ENCODE data around the gene RFXAP. TPM values are rescaled to one million over a fixed set of nuclear protein-coding genes. Genes with fewer than 3 reads are reported as not detected.
A peak's percentile ranks its signal among the peaks of the same experiment; 100 is the strongest.

Gene RFXAP
- total RNA-seq, 1 donor from 2014 or later, result 1.0 TPM

DNA sequence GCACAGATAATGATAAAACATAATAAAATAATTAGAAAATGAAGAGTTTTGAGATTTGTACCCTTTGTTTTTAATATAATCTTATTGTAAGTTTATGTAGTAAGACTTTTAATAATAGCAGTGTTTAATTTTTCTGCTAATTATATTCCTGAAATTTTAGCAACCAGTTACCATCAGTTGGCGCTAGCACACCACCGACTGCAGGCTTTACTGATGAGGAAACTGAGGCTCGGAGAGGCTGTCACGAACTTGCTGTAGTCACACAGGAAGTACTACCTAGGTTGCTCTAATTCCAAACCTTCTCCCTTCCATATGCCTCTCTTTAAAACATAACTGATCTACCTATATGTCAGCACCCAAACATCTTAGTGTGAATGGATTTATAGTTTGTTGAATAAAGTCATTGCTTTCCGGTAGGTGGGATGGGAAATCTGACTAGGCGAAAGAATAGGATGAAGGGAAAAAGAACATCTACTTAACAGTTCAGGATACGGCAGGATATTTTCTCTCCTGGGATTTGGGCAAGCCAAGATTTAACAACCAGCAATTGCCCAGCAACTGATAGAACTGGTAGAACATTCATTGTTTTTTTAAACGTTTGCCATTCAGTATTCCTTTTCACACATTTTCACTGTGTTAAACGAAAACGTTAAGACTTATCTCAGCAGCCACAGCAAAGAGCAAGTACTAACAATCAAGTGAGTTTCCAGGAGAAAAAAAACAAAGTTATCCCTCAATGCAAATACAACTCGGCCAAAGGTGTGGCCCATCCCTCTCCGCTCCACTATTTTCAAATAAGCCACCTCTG, 822 bp upstream of the RFXAP start:
- DNase-seq, result no peak

DNA sequence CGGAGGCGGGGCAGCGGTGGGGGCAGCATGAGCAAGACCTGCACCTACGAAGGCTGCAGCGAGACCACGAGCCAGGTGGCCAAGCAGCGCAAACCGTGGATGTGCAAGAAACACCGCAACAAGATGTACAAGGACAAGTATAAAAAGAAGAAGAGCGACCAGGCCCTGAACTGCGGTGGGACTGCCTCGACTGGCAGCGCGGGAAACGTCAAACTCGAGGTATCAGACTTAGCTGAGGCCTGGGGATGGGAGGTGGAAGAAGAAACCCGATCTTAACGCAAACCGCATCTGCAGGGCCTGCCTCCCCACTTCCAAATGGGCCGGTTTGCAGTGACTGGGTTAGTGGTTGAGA, 693 bp downstream of the RFXAP start:
- DNase-seq, result peak; percentile 35

DNA sequence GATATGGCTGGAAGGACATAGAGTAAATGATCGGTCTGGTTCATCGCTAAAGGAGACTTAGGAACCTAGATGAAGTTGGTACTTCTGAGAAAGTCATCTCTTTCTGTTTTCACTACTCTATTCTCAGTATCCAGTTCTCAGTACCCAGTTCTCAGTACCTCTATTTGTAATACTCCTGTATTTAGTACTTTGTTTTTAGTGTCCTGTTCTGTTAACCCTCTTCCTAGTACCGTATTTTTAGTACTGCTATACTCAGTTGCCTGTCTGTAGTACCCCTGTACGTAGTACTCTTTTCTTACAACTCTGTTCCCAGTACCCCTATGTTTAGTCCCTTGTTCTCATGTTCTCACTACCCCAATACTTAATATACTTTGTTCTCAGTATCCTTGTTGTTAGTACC, 1.2 kb downstream of the RFXAP start:
- no peak for DNase-seq

DNA sequence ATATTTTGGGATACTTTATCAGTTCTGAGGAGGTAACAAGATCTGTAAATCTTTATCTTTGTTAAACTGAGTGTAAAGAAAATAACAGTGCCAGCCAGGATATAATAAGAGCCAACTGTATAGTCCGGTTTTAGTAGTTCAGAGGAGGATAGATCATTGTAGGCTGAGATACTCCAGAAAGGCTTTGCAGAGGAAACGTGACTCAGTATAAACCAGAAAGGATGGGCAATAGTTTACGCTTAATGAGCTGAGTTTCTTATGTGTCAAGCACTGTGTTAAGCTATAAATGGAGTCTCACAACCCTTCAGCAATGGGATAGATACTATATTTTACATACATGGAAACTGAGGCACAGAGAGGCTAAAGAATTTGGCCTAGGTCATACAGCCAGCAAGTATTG, 3.8 kb downstream of the RFXAP start:
- peak; percentile 76 for DNase-seq

DNA sequence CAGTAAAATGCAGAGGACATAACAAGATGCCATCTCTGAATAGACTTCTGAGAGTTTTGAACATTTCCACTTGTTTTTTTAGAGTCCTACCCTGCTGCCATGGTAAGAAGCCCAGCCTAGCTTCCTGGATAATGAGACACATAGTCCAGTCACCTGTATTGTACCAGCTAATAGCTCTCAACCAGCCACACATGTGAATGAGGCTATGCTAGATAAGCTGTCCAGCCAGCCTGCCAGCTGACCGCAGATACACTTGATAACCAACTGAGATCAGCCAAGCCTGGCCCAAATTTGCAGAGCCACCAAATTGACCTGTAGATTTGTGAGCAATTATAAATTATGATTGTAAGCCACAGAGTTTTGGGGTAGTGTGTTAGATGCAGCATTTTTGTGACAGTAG, 10.7 kb downstream of the RFXAP start:
- DNase-seq, result no peak

DNA sequence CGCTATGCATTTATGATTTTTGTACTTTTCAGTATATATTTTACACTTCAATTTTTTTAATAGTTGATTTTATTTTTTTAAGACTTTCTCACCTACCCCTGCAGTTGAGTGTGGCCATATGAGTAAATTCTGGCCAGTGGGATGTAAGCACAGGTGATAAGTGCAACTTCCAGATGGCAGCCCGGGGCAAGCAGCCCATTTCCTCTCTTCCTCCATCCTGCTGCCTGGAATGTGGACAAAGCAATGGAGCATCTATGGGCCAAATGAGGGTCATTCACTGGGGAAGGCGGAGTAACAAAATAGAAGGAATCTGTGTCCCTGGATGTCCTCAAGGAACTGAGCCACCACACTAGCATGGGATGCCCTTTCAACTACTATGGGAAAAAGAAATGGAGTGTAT, 12.3 kb downstream of the RFXAP start:
- DNase-seq, result no peak

DNA sequence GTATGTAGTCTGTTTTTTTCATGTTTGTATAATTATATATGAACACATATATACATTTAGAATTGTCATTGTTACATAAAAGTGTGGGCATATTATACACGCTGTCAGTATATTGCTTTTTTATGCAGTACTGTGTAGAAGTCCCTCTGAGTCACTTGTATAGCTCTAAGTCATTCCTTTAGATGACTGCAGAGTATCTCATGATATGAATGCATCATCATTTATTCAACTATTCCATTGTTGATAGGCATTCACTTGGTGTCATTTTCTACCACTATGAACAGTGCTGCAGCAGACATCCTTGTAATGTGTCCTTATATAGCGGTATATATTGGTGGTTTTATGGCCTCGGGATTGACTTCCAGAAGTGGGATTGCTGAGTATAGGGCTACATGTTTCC, 15.3 kb downstream of the RFXAP start:
- no peak for DNase-seq

DNA sequence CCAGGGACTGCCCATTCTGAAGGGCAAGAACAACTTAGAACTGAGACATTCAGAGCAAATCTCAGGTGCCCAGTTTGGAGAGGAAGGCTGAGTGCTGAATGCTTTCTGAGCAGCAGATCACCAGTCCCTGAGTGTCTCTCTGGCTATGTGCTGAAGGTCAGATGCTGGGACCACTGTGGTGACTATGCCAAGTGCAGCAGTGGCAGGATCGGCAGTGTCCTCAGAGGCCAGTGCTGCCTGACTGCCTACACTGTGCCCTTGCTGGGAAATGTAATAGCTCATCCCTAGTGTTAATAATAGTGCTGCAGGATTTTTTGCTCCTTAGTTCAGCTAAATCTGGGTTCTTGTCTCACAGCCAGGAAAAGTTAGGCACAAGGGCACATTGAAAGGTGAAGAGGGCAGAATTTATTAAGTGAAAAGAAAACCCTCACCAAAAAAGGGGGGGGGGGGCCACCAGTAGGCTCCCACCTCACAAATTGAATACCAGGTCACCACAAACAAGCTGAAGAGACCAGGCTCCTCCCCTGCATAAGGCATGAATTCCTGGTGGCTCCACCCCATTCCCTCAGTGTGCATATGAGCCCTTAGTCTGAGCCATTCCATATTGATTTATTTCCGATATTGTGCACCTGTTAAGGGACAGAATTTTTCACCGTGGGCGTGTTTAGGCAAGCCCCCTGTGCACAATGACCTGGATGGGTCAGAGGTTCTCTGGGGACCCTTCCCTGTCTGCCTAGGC, 18.5 kb downstream of the RFXAP start:
- DNase-seq, result no peak

DNA sequence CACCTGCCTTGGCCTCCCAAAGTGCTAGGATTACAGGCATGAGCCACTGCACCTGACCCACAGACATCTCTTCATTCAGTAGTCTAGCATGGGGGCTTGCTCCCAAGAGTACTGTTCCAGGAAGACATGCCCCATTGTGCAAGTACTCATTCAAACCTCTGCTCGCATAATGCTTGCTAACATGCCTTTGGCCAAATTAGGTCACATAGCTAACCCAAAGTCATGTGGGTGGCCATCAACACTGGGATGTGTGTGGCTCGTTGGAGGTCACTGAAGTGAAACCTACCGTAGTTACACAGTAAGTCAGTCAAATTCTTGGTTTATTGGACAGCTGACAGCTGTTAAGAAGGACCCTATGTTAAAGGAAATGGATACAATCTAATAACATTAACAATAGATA, 20.3 kb downstream of the RFXAP start:
- DNase-seq, result no peak

DNA sequence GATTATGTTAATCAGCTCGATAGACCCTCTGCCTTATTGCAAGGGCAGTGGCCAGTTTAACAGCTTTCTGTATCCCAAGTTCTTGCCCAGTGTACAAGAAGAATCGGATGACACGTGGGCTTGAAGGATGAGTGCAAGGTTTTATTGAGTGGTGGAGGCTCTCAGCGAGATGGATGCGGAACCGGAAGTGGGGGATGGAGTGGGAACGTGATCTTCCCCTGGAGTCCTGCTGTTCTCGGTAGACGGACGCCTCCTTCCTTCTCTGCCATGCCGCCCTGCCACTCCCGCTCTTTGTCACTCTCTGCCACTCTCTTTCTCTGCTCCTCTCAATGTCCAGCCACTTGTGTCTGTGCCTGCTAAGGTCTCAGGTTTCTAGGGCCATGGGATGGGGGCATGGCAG, 21.0 kb downstream of the RFXAP start:
- DNase-seq, result no peak

DNA sequence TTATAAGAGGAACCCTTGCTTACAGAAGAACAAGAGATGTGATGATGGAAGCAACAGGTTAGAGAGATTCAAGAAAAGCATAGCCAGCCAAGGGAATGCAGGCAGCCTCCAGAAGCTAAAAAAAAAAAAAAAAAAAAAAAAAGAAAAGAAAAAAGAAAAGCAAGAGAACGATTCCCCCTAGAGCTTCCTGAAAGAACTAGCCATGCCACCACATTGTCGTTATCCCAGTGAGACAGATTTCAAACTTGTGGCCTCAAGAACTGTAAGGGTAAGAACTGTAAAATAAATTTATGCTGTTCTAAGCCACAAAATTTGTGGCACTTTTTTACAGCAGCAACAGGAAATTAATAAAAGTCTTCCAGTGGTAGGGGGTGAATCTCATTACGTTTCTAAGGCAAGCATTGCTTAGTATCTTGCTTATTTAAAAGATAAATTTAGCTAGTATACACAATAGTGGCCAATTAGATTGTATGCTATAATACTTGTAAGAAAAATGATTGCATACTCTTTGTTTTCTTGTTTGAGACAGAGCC, 21.8 kb downstream of the RFXAP start:
- DNase-seq, result no peak

DNA sequence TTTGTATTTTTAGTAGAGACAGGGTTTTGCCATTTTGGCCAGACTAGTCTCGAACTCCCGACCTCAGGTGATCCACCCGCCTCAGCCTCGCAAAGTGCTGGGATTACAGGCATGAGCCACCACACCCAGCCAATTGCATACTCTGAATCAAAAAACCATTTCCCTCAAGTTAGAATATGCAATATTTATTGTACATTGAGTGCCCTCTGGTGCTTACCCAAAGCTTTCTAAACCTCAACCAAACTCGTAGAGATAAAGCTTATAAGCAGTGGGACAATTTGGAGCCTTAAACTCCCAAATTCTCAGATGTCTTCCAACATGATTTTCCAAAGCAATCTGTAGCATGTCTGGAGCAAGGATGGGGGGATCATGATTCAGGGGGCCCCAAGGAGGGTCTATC, 22.4 kb downstream of the RFXAP start:
- DNase-seq, result no peak

DNA sequence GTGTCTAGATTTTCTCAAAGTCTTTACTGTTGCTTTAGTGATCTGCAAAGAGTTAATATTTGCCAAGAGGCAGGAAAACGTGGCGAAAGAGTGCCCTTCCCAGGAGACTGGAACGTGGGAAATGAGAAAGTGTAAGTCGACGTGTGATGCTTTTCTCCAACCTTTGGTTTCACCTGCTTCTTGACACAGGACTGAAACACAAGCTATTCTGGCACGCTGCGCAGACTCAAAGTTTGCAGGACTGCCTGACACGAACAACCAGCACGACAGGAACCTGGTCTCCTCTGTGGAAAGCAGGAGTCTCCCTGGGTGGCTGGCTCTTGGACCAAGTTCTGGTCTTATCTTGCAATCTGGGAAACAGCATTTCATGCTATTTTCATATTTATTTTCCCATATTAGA, 28.6 kb downstream of the RFXAP start:
- DNase-seq, result no peak

DNA sequence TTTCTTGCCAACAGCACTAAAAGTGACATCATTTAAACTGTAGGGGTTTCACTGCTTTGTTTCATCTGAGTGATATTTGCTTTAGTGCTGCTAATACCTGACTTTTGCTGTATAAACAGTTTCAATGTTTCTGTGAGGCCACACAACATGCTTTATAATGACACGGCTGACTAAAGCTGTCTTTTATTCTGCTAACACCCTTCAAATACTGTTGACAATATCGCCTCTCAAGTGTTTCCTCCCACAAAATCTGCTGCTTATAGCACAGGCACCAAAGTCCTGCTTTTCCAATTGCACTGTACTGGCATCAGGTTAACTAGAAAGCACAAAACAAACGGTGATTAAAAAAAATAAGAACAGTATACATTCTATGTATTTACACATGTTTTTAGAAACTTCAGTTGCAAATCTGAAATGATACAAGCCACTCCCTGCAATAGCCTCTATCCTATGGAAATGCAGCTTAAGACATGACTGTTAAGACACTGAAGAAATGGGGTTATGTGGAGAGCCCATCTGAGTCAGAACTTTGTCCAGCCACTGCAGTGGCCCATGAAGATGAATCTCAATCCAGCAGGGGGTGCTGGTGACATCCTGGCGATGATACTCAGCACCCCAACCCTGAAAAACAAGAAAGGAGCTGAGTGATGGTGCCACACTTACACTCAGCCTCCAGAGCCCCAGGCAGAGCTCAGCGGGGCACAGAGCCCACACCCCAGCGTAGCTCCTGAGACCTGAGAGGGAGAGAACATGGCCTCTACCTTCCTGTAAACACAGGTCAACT, 29.4 kb downstream of the RFXAP start:
- DNase-seq, result peak; percentile 53

DNA sequence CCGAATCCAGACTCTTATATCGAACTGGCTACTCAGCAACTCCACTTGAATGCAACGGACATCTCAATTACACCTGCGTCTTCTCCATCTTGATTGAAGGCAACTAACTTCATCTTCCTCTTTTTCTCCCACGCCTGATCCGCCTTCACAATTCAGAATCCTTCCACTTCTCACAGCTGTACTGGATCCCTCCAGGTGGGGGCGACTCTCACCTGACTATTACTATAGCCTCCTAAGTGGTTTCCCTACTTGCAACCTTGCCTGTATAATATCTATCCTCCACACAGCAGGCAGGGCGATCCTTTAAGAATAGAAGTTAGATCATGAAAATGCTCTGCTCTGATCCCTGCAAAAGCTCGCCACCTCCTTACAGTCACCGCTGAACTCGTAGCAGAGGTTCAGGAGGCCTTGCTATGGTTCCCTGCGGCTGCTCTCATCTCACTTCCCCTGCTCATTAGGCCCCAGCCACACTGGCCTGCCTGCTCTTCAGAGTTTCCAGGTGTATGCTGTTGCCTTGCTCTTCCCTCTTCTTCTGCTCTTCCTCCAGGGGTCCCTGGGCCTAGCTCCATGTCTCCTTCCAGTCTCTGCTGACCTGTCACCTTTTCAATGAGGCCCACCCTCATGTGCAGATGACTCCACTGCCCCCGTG, 31.9 kb downstream of the RFXAP start:
- DNase-seq, result peak; percentile 57

DNA sequence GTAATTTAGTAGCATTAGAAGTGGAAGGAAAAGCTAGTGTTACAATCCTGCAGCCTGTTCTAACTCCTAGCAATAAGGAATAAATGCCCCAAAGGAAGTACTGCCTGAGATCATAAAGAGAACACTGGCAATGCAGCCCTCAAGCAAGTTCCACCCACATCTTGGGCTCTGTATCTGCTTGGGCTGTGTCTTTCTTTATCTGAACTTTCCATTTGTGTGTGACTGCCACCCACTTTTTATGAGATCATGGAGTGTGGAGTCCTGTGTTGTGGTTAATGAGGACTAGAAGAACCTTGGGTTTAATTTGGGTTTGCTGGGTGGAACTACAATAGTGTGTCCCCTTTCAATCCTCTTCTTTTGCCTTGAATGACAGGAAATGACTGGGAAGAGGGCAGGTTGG, 38.2 kb downstream of the RFXAP start:
- DNase-seq, result peak; percentile 10

DNA sequence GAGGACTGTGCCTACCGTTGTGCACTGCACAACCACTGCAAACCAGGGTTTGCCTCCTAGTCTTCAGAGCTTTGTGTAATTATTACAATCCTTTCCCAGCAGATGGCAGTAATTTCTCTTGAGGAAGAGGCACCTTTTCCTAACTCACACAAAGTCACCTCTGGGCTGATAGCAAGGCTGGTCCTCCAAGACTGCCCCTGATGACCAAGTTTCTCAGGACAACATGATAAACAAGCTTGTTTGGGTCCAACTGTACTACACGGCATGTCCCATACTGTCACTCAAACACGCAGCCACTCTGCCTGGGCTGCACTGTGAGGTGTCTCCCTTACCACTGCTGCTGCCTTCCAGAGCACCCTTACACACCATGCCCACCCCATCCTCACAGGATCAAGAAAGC, 39.3 kb downstream of the RFXAP start:
- peak; percentile 84 for DNase-seq

DNA sequence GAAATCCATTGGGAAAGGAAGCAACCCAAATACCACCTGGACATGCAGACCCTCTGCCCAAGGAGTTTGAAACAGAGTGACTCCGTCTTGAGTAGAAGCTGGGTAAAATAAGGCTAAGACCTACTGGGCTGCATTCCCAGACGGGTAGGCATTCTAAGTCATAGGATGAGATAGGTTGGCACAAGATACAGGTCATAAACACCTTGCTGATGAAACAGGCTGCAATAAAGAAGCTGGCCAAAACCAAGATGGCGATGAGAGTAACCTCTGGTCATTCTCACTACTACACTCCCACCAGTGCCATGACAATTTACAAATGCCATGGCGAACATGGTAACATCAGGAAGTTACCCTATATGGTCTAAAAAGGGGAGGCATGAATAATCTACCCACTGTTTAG, 40.2 kb downstream of the RFXAP start:
- DNase-seq, result no peak

DNA sequence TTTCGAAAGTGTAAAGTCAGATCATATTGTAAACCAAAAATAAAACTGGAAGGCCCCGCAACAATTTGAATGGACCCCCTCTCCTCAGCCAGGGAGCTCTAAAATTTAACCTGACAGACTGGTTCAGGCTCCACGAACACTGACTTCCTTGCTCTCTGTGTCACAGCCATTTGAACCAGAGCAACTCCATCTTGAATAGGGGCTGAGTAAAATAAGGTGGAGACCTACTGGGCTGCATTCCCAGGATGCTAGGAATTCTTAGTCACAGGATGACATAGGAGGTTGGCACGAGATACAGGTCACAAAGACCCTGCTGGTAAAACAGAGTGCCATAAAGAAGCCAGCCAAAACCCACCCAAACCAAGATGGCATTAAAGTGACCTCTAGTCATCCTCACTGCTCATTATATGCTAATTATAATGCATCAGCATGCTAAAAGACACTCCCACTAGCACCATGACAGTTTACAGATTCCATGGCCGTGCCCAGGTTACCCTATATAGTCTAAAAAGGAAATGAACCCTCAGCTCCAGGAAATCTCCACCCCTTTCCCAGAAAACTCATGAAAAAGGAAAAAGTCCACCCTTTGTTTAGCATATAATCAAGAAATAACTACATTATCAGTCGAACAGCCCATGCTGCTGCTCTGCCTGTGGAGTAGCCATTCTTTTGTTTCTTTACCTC, 43.1 kb downstream of the RFXAP start:
- DNase-seq, result peak; percentile 69

DNA sequence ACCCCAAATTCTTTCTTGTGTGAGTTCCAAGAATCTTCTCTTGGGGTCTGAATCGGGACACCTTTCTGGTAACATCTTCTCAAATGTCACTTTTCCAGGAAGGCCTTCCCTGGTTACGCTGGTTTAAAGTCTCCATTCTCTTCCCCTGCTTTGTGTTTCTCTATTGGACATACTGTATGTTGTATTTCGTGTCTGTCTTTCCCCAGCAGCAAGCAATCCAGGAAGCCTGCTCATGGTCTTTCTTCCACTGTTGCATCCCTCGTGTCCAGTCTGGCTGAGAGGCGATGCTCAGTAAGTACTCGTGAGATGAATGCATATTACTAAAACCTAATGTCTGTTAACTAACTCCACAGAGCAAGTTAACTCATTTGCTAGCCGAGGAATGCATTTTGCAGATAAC, 43.7 kb downstream of the RFXAP start:
- peak; percentile 29 for DNase-seq

DNA sequence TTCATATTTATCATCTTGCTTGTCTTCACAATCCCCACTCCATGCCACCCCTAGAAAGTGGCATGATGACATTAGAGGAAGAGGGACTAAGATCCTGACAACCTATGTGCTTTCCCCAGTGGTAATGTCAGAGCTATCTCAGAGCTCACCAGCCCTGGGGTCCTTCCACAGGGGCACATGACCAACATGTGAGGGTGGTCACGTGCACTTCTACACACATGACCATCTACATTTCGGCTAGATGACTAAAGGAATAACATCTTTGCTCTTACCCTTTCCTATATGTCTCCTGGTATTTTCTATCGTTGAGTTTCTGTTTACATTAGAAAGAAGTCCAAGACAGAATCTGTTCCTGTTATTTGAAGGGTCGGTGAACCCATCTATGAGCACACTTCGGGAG, 46.2 kb downstream of the RFXAP start:
- DNase-seq, result no peak

DNA sequence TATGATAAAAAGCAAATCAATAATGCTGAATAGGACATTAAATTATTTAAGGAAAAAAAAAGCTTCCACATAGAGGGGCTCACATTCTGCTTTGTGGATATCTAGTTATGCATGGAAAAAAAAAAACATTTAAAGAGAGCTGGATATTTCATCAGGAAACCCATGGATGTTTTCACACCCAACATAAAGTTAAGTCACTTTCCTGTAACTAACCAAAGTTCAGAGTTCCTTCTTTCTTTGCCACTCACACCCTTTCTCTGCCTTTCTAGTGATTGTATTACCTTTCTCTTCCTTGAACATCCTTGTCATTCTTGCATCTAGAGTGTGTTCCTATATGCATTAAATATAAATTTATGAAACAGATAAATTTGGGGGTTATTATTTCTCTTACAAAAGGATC, 47.2 kb downstream of the RFXAP start:
- DNase-seq, result no peak
